Mesendoderm (in vitro differentiated cells): ENCODE data around the gene SURF2.
A peak's percentile ranks its signal among the peaks of the same experiment; 100 is the strongest.

Experiments used
- DNase-seq: peaks from one replicate; pipeline ENCODE4 v3.0.0; 2013
- H2AK5ac ChIP-seq: 2 replicates; pipeline ENCODE4 v1.6.1; 2013; ENCODE audit warnings: low read length, inconsistent platforms
- H2BK120ac ChIP-seq: 2 replicates; pipeline ENCODE4 v1.6.1; 2013; ENCODE audit warnings: low read depth, mild to moderate bottlenecking, low read length, moderate library complexity, mixed read lengths
- H2BK15ac ChIP-seq: replicated peaks from 2 replicates; pipeline ENCODE4 v1.6.1; 2013; ENCODE audit warnings: low read depth, mild to moderate bottlenecking, moderate library complexity
- H2BK5ac ChIP-seq: 2 replicates; pipeline ENCODE4 v1.6.1; 2013; ENCODE audit warnings: low read length, inconsistent platforms
- H3K18ac ChIP-seq: 2 replicates; pipeline ENCODE4 v1.6.1; 2013; ENCODE audit warnings: mild to moderate bottlenecking, low read length, mixed read lengths
- H3K23ac ChIP-seq: one replicate; pipeline ENCODE4 v1.6.1; 2013; ENCODE audit warnings: low read length
- H3K27ac ChIP-seq: 2 replicates; pipeline ENCODE4 v1.5.1; 2013; ENCODE audit warnings: low read depth, mild to moderate bottlenecking, inconsistent platforms, low read length, moderate library complexity
- H3K27me3 ChIP-seq: 2 replicates; pipeline ENCODE4 v1.6.1; 2013; ENCODE audit warnings: low read length, control low read depth, mild to moderate bottlenecking, inconsistent platforms; ENCODE audit not compliant: insufficient read depth, poor library complexity
- H3K36me3 ChIP-seq: 2 replicates; pipeline ENCODE4 v1.6.1; 2013; ENCODE audit warnings: low read length, inconsistent platforms; ENCODE audit not compliant: control insufficient read depth, insufficient read depth
- H3K4ac ChIP-seq: one replicate; pipeline ENCODE4 v1.6.1; 2013; ENCODE audit warnings: low read depth, mild to moderate bottlenecking, low read length, moderate library complexity
- H3K4me1 ChIP-seq: 2 replicates; pipeline ENCODE4 v1.6.1; 2013; ENCODE audit warnings: low read depth, low read length, inconsistent platforms; ENCODE audit not compliant: control insufficient read depth
- H3K4me2 ChIP-seq: 2 replicates; pipeline ENCODE4 v1.6.1; 2013; ENCODE audit warnings: low read length
- H3K4me3 ChIP-seq: 2 replicates; pipeline ENCODE4 v1.5.1; 2013; ENCODE audit warnings: mild to moderate bottlenecking, low read length
- H3K56ac ChIP-seq: one replicate; pipeline ENCODE4 v1.6.1; 2013; ENCODE audit warnings: low read length
- H3K79me1 ChIP-seq: 2 replicates; pipeline ENCODE4 v1.6.1; 2013; ENCODE audit warnings: low read length, inconsistent platforms
- H3K79me2 ChIP-seq: 2 replicates; pipeline ENCODE4 v1.6.1; 2013; ENCODE audit warnings: mild to moderate bottlenecking, low read length; ENCODE audit not compliant: control insufficient read depth, insufficient read depth
- H3K9ac ChIP-seq: 2 replicates; pipeline ENCODE4 v1.6.1; 2013; ENCODE audit warnings: low read length, inconsistent platforms
- H4K5ac ChIP-seq: one replicate; pipeline ENCODE4 v1.6.1; 2013; ENCODE audit warnings: low read length
- H4K8ac ChIP-seq: one replicate; pipeline ENCODE4 v1.6.1; 2013; ENCODE audit warnings: low read depth, mild to moderate bottlenecking, control low read depth, low read length, moderate library complexity
- WGBS: extraction: QIAGEN DNeasy Blood & Tissue Kit; methylation state at CpG from one replicate; pipeline ENCODE4 v1.1.7; 2013; ENCODE audit warnings: low lambda C conversion rate, missing lambda C conversion rate; ENCODE audit not compliant: insufficient coverage; ENCODE audit errors: extremely low coverage; 5-methylcytosine and 5-hydroxymethylcytosine counted together

Gene SURF2

GRCh38 chr9:133352635-133353340 lies 3.6 kb upstream of the SURF2 start:
- H3K27me3 ChIP-seq, result no peaks in the 10 kb centered on the region
- H2BK15ac ChIP-seq, result no peak overlapping the region
- peaks cover 21% of the 10 kb centered on the region for H3K36me3 ChIP-seq
- DNase-seq, result no peak
- H3K9ac ChIP-seq, result no peak overlapping the region
- H3K4me2 ChIP-seq, result no peak overlapping the region
- no peak overlapping the region for H3K56ac ChIP-seq
- no peak overlapping the region for H2BK120ac ChIP-seq
- H4K8ac ChIP-seq, result no peak overlapping the region
- no peak overlapping the region for H3K4ac ChIP-seq
- no CpG with 5 or more reads among the region's 8 CpGs for WGBS
- H3K79me1 ChIP-seq, result peaks cover 19% of the 10 kb centered on the region
- no peak overlapping the region for H2AK5ac ChIP-seq
- no peak overlapping the region for H3K4me3 ChIP-seq
- no peak overlapping the region for H3K23ac ChIP-seq
- H3K4me1 ChIP-seq, result peaks cover 2% of the 10 kb centered on the region
- H2BK5ac ChIP-seq, result no peak overlapping the region
- H3K27ac ChIP-seq, result no peak overlapping the region
- no peak overlapping the region for H3K18ac ChIP-seq
- H3K79me2 ChIP-seq, result peaks cover 29% of the 10 kb centered on the region
- no peak overlapping the region for H4K5ac ChIP-seq

DNA sequence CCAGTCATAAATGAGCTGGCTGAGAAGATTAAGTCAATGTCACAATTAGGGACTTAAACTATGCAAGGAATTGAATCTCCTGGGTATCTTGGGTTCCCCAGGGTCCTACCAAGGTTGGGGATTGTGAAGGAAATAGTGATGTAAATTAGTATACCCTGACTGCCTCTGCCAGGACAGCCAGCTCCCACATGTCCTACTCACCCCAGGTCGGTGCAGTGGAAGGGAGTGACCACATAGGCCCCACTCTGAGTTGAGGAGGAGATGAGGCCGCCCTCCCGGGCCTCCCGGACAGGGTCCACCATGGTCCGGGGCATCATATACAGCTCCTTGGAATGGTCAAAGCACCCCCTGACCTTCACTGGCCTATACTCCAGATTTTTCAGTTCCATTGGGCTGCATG lies 2.8 kb upstream of the SURF2 start:
- DNase-seq, result no peak
- H3K27me3 ChIP-seq, result no peaks in the 10 kb centered on the region
- no peak overlapping the region for H3K4ac ChIP-seq
- H3K18ac ChIP-seq, result no peak overlapping the region
- H3K4me2 ChIP-seq, result no peak overlapping the region
- no peak overlapping the region for H2BK120ac ChIP-seq
- no peak overlapping the region for H2AK5ac ChIP-seq
- peaks cover 21% of the 10 kb centered on the region for H3K36me3 ChIP-seq
- no peak overlapping the region for H2BK15ac ChIP-seq
- H3K56ac ChIP-seq, result no peak overlapping the region
- peaks cover 24% of the 10 kb centered on the region for H3K79me2 ChIP-seq
- peaks cover 2% of the 10 kb centered on the region for H3K4me1 ChIP-seq
- no peak overlapping the region for H3K27ac ChIP-seq
- no peak overlapping the region for H3K9ac ChIP-seq
- H4K5ac ChIP-seq, result no peak overlapping the region
- WGBS, result no CpG with 5 or more reads among the region's 5 CpGs
- peaks cover 24% of the 10 kb centered on the region for H3K79me1 ChIP-seq
- H3K4me3 ChIP-seq, result no peak overlapping the region
- H4K8ac ChIP-seq, result no peak overlapping the region
- H3K23ac ChIP-seq, result no peak overlapping the region
- H2BK5ac ChIP-seq, result no peak overlapping the region

DNA sequence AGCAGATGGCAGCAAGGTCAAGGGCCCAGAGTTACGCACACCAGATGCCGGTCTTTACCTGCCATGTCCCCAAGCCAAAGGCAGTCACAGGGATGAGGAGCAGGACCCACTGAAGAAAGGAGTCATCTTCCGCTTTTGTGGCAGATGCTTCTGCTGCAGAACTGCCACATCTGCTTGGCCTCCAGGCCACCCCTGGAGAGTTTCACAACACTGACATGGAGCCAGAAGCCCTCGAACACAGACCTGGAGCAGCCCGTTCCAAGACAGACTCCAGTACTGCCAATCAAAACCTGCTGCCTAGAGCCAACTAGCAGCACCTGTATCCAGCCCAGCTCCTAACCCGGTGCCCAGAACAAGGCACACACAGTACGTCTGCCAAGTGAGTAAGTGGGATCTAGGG lies 1.6 kb upstream of the SURF2 start:
- no peak overlapping the region for H2AK5ac ChIP-seq
- no peak overlapping the region for H3K23ac ChIP-seq
- H3K79me2 ChIP-seq, result peaks cover 12% of the 10 kb centered on the region
- H4K5ac ChIP-seq, result no peak overlapping the region
- no peak overlapping the region for H3K18ac ChIP-seq
- WGBS, result no CpG with 5 or more reads among the region's 7 CpGs
- no peak overlapping the region for H2BK15ac ChIP-seq
- H3K4me2 ChIP-seq, result no peak overlapping the region
- no peak overlapping the region for H2BK120ac ChIP-seq
- H3K79me1 ChIP-seq, result peaks cover 22% of the 10 kb centered on the region
- no peak overlapping the region for H4K8ac ChIP-seq
- H2BK5ac ChIP-seq, result no peak overlapping the region
- no peak overlapping the region for H3K4ac ChIP-seq
- no peak overlapping the region for H3K56ac ChIP-seq
- H3K4me3 ChIP-seq, result no peak overlapping the region
- no peak overlapping the region for H3K27ac ChIP-seq
- H3K36me3 ChIP-seq, result peaks cover 18% of the 10 kb centered on the region
- H3K9ac ChIP-seq, result no peak overlapping the region
- no peak for DNase-seq
- peaks cover 2% of the 10 kb centered on the region for H3K4me1 ChIP-seq
- H3K27me3 ChIP-seq, result no peaks in the 10 kb centered on the region

DNA sequence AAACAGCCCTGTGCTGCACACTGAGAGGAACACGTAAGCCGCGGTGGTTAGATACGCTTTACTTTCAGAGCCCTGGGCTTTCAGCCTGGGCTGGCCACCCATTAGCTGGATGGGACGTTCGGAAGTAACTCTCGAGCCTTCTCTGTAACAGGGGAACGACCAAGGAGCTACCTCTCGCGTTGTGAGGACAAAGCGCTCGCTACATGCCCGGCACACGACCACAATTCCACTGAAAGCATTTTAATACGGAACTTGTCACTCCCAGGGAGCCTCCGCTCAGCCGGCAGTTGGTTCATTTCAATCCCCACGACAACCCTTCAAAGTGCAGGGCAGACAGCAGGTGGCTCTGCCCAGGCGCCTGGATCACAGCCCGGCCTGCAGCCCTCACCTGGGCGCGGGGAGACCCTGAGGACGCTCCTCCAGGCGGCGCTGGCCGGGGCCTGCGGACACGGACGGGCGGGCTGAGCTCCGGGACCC lies 431 bp upstream of the SURF2 start:
- no peak overlapping the region for H3K4ac ChIP-seq
- H3K56ac ChIP-seq, result peak overlapping the region; percentile 92
- H3K36me3 ChIP-seq, result peaks cover 14% of the 10 kb centered on the region
- H4K8ac ChIP-seq, result no peak overlapping the region
- DNase-seq, result peak; percentile 57
- H3K18ac ChIP-seq, result peak overlapping the region; percentile 54
- no peaks in the 10 kb centered on the region for H3K27me3 ChIP-seq
- H3K4me1 ChIP-seq, result peaks cover 2% of the 10 kb centered on the region
- no peak overlapping the region for H3K27ac ChIP-seq
- peaks cover 15% of the 10 kb centered on the region for H3K79me1 ChIP-seq
- peak overlapping the region; percentile 87 for H3K9ac ChIP-seq
- peak overlapping the region; percentile 43 for H2AK5ac ChIP-seq
- no peak overlapping the region for H3K23ac ChIP-seq
- no peak overlapping the region for H2BK5ac ChIP-seq
- no peak overlapping the region for H2BK120ac ChIP-seq
- H3K4me2 ChIP-seq, result peak overlapping the region; percentile 81
- H4K5ac ChIP-seq, result no peak overlapping the region
- no CpG with 5 or more reads among the region's 31 CpGs for WGBS
- H3K79me2 ChIP-seq, result peaks cover 7% of the 10 kb centered on the region
- peak overlapping the region; percentile 94 for H3K4me3 ChIP-seq
- H2BK15ac ChIP-seq, result no peak overlapping the region

- Histone ChIP-seq H3K36me3 (peaks cover 12% of the 10 kb centered on the region), H2AK5ac (no peak overlapping the region), H3K4me1 (peaks cover 2% of the 10 kb centered on the region), H4K8ac (no peak overlapping the region), H3K79me1 (peaks cover 16% of the 10 kb centered on the region), H3K4me2 (no peak overlapping the region), H3K27me3 (no peaks in the 10 kb centered on the region), H3K9ac (peak overlapping the region; percentile 88), H3K27ac (no peak overlapping the region), H2BK5ac (no peak overlapping the region), H3K4ac (no peak overlapping the region), H3K56ac (peak overlapping the region; percentile 38), H2BK120ac (no peak overlapping the region), H3K79me2 (peaks cover 7% of the 10 kb centered on the region), H2BK15ac (no peak overlapping the region), H4K5ac (no peak overlapping the region), H3K4me3 (no peak overlapping the region), H3K23ac (no peak overlapping the region), H3K18ac (no peak overlapping the region)
- no CpG with 5 or more reads among the region's 14 CpGs for WGBS
- DNase-seq, result no peak
Measured at GRCh38 chr9:133357656-133358055, 1.3 kb downstream of the SURF2 start.
